HG02884 (cell line): ENCODE data around the gene CORO6.

ENCODE experiments used
- ATAC-seq: cut with Tn5 transposase; IDR thresholded peaks from one replicate; pipeline ENCODE4 v1.9.1; 2021; ENCODE audit warnings: mild to moderate bottlenecking, moderate library complexity; ENCODE audit not compliant: unreplicated experiment

CORO6 gene

DNA sequence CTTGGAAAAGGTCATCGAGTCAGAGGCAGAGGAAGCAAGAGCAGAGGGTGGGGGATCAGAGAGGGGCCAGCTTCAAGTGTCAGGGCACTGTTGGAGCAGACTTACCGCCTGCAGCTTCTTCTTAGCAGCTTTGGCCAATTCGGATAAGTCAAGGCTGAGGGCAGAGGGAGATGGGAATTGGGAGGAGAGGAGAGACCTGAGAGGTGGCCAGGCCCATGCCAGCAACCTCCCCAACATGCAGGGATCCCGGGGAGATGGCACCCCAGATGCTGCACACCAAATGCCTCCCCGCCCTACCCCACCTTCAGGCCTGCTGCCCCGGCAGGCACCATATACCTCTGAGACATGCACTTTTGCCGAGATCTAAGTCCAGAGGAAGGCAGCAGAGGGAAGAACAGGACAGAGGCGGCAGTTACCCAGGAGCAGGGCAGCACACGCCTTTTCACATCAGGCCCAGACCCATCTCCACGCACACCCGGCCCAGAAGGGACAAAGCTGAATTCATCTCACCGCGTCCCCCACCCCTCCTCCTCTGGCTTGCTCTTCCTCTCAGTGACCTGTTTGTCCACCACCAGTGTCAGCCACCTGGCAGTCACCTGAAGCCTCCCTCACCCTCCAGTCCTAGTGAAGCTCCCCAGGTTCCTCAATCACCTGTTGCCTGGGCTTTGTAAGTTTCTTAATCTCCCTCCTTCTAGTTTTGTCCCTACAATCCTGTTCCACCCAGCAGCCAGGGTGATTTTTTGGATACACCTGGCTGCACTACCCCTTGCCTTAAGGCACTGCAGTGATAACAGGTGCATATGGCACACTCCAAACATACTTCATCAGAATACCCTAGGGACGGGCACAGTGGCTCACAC, 43.9 kb downstream of the CORO6 start:
- ATAC-seq, result no peak

- ATAC-seq, result no peak
These were observed 45.1 kb downstream of the CORO6 start for GRCh38 chr17:29577385-29578211.

DNA sequence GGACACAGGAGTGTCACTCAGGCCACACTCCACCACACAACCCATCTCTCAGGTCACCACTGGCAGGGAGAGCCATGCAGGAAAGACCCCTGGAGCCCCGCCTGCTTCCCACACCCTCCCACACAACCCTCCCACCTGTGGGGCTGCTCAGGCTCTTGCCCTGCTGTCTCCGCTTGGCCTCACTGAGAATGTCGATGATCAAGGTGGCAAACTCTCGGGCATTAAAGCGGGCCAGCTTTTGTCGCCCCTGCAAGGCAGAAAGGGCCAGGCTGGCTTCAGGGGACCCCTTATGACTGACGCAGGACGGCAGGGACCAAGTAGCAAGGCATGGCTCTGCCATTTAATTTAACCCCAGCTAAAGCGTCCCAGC, 45.7 kb downstream of the CORO6 start:
- no peak for ATAC-seq

- no peak for ATAC-seq
These were observed 46.3 kb downstream of the CORO6 start for GRCh38 chr17:29576214-29577000.

DNA sequence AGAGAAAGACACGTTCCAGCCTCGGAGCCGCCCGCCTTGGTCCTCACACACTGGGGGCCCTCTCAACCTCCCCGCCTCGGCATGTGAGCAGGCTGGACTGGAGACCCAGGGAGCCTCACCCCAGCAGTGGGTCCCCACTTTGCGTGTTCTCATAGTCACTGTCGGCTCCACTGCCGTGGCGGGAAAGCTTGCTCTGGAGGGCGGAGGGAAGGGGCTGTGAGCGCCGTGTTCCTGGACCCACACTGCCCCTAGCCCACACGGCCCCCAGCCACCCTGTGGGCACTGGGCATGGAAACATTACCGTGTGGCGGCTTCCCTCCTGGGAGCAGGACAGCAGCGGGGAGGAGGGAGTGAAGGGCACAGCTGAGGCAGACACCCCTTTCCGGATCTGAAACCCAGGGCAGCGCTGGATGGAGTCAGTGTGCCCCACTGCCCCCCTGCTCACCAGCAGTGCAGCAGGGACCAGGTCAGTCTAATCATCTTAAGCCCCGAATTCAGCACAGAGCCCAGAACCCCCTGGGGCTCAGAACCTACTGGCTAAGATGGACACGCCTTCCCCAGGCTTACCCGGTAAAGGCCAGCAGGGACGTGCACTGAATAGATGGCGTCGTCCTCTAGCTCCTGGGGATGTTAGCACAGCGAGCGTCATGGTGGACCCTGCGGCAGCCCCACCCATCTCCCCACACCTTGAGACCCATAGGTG, 47.0 kb downstream of the CORO6 start:
- ATAC-seq, result no peak

GRCh38 chr17:29574732-29575510, 47.8 kb downstream of the CORO6 start:
- ATAC-seq, result no peak

GRCh38 chr17:29573871-29574731, 48.6 kb downstream of the CORO6 start:
- ATAC-seq, result no peak

DNA sequence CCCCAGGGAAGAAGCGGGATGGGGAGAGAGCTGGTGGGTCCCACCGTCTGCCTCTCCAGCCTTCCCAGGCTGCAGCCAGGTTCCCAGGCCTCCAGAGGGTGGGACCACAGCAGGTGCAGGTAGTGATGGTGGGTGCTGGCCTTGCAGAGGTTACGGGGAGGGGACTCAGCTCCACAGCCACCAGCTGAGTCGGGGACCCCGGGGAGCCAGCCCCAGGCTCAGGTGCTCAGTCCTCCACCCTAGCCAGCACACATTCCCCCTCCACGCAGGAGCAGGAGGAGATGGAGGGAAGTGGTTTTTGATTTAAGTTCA, 49.2 kb downstream of the CORO6 start:
- no peak for ATAC-seq

DNA sequence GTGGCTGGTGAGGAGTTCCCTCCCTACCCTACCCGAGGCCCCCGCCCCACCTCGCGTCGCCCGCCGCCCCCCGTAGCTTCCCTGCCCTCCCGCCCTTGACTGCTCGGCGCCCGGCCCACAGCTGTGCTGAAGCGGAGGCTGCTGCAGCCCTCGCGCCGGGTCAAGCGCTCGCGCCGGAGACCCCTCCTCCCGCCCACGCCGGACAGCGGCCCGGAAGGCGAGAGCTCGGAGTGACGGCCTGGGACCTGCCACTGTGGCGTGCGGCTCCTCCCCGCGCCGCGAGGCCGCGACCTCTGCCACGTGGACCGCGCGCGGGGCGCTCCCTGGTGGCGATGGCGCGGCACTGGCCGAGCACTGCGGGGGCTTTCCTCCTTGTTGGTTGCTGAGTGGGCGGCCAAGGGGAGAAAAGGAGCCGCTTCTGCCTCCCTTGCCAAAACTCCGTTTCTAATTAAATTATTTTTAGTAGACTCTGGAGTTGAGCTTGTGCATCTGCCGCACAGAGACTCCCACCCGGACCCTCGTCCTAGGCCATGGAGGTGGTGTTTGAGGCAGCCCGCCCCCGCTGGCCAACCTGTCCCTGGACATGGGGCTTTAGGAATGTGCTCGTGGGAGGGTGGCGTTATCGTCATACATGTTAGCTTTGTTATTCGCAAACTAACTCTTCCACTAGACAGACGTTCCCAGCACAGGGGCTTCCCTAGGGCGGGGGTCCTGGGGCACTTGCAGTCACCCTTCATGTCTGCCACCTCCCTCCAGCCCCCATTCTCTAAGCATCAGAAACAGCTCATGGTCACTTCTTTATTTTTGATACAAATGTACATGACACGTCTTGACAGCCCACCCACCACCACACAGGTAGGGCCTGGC, 49.8 kb downstream of the CORO6 start:
- ATAC-seq, result no peak

GRCh38 chr17:29571883-29572681, 50.6 kb downstream of the CORO6 start:
- no peak for ATAC-seq

GRCh38 chr17:29571486-29571882, 51.2 kb downstream of the CORO6 start:
- no peak for ATAC-seq

DNA sequence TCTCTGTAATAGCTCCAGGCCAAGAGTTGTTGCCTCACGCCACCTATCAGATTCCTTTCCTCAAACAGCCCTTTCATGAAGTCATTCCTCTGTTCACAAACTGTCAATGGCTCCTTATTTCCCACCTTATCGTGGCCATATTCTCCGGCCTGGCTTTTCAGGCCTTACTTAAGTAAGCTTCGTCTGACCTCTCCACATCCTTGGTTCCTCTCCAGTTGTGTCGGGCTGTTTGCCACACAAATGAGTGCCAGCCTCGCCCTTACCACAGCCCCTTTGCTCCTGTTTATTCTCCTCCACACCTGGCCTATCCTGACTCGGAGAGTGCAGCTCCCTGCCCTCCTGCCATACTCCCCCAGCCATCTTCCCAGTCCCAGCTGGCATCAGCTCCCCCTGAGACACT, 52.2 kb downstream of the CORO6 start:
- no peak for ATAC-seq

- no peak for ATAC-seq
These were observed 53.3 kb downstream of the CORO6 start for GRCh38 chr17:29569245-29569950.

DNA sequence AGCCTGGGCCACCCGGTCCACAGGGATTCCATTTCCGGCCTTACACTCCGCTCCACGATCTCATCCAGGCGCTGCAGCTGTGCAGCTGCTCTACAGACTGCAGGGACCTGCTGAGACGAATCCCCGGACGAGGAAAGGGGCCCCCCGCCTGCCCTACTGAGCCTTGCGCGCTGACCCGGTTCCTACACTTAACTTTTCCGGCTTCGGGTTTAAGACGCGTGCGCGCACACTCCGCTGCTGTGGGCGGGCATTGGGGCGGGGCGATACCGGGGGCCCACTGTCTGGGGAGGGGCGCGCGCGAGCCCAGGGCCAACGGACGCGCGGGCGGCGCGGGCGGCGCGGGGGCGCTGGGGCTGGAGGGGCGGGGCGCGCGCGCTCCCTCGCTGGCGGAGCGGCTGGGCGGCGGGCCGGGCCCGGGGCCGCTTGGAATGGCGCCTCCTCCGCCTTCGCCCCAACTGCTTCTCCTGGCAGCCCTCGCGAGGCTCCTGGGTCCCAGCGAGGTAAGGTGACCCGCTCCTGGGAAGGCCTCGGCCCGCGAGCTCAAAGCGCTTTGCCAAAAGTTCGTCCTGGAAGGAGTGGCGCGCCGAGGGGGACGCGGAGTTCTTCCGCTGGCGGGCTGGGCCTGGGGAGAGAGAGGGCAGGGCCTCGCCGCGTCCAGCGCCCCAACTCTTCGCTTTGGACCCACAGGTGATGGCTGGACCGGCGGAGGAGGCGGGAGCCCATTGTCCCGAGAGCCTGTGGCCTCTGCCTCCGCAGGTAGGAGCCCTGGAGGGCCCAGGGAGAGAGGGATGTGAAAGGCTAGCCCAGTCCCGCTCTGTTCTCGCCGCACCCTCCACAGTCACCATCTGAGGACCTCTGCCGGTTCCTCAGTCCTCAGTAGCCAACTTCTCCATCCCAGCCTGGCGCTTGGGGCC, 54.1 kb downstream of the CORO6 start, which contains the start of gene TP53I13:
TSS of gene TP53I13 (plus strand) at position 371 of the 914 bp plus-strand sequence. CDS start at position 429, 58 bp downstream.
- ATAC-seq, result no peak

- ATAC-seq, result no peak
These were observed 55.0 kb downstream of the CORO6 start for GRCh38 chr17:29567554-29568330.
